GM19438 (cell line): ENCODE results near the gene SUPT5H.
A peak's percentile ranks its signal among the peaks of the same experiment; 100 is the strongest.

Experiments used
- ATAC-seq: cut with Tn5 transposase; IDR thresholded peaks from one replicate; pipeline ENCODE4 v1.9.1; 2021; ENCODE audit warnings: low read depth; ENCODE audit not compliant: unreplicated experiment

SUPT5H gene

DNA sequence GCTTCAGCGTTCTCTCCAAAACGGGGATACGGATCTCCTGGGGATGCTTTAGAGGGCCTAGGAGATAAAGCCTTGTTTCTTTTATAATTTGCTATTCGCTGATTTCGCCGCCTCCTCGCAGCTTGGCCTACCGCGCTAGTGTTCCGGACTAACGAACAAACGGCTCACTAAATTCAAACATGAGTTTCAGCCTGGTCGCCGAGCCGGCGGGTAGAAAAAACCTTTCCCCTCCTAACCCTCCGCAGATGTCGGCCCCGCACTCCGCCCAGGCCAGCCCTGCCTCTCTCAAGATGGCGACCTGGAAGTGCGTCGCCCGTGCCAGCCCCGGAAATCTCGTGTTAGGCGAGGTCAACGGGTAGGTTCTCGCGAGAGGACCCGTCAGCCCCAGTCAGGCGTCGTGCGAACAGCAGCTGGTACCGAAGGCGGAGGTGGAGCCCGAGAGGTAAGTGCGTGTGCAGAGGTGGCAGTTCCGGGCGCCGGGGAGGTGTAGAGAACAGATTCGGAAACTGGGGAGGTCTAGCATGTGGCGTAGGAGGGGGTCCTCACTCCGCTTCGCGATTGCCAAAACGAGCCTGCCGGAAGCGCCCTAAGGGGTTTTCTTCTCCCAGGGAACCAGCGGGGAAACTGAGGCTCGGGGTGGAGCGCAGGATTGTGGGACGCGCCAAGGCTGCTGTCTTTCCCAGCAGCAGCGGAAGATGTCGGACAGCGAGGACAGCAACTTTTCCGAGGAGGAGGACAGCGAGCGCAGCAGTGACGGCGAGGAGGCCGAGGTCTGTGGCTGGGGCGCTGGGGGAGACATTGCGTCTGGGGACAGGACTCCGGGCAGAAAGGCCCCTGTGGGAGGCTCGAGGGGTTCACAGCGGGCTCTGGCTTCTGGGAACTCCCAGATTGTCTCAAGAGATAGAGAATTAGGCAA lies at the start of gene SUPT5H:
Gene SUPT5H, plus strand, starts transcription at position 387 of the 916 bp plus-strand sequence. Its CDS starts 309 bp downstream, at position 696.
- peak; percentile 71 for ATAC-seq

GRCh38 chr19:39397360-39398296 lies 47.8 kb upstream of the SUPT5H start:
- ATAC-seq: peak; percentile 33

DNA sequence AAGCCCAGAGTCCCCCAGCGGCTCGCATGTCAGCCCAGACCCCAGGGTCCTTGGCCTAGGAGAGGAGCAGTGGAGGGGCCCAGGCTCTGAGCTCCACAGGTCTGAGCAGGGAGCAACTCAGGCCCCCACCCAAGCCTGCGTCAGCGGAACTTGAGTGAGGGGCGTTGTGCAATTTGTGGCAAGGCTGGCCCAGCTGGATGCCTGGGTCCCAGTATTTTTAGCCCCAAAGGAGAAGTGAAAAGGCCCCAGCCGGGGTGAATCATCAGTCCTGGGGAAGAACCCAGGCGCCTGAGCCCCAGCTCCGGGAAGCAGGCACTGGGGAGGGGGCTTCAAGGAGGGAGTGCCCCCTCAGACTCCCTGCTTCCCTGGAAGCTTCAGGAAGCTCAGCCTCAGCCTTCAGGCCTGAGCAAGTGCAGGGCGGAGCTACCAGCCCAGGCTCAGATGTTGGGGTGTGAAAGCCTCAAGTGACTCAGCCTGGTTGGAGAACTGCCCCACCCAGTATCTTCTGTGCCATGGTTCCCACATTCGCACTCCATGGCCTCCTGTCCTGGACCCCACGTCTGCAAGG lies 47.0 kb upstream of the SUPT5H start:
- ATAC-seq: no peak

DNA sequence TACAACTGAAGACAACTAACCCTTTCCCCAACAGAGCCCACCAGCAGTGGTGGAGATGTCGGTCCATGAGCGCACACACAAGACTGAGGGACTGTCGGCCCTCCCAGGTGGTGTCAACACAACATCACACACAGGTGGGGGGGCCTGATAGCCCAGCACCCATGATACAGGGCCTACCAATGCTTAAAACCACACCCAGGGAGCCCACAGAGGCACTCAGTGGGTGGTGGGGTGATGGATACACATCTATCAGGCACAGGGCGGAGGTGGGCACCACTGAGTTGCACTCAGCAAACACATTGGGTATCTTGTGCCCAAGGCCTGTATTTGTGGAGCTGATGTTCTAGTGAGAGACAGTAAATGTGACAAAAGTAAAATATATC lies 45.7 kb upstream of the SUPT5H start:
- no peak for ATAC-seq

DNA sequence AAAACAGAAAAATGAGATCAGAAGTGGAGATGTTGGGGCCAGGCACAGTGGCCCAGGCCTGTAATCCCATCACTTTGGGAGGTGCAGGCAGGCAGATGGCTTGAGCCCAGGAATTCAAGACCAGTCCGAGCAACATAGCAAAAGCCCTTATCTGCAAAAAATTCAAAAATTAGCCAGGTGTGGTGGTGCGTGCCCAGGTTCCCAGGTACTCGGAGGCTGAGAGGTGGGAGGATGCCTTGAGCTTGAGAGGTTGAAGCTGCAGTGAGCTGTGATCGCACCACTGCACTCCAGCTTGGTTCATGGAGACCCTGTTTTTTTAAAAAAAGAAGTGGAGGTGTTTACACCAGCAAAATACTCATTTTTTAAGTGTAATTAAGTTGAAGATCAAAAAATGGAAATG lies 45.3 kb upstream of the SUPT5H start:
- no peak for ATAC-seq

- no peak for ATAC-seq
Measured at GRCh38 chr19:39401070-39401548, 44.3 kb upstream of the SUPT5H start.

DNA sequence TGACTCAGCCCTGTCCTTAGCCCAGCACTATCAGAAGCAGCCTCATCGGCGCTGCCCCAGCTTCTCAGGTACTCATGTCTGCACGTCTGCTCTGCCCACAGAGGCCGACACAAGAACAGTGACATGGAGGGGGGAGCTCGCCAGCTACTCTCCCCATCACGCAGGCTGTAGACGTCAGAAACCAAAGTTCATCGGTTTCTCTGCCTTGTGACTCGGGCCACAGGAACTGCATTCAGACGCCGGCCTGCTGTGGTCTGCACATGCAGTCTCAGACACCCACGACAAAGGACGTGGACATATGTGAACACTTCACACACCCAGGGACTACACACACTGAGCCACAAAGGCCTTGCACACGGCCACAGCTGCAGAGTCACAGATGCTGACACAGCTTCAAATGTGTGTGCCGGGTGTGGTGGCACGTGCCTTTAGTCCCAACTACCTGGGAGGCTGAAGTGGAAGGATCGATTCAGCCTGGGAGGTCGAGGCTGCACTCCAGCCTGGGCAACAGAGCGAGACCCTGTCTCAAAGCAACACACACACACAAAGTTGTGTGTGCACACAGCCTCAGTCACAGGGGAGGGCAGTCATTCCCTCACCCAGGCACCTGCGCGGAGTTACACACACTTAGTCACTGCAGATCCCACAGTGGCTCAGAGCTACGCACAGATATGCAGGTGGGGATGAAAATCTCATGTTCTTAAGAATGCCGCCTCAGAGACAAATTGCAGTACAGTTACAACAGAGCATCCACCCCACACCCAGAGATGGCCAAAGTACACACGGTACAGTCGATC lies 43.6 kb upstream of the SUPT5H start:
- ATAC-seq: no peak

DNA sequence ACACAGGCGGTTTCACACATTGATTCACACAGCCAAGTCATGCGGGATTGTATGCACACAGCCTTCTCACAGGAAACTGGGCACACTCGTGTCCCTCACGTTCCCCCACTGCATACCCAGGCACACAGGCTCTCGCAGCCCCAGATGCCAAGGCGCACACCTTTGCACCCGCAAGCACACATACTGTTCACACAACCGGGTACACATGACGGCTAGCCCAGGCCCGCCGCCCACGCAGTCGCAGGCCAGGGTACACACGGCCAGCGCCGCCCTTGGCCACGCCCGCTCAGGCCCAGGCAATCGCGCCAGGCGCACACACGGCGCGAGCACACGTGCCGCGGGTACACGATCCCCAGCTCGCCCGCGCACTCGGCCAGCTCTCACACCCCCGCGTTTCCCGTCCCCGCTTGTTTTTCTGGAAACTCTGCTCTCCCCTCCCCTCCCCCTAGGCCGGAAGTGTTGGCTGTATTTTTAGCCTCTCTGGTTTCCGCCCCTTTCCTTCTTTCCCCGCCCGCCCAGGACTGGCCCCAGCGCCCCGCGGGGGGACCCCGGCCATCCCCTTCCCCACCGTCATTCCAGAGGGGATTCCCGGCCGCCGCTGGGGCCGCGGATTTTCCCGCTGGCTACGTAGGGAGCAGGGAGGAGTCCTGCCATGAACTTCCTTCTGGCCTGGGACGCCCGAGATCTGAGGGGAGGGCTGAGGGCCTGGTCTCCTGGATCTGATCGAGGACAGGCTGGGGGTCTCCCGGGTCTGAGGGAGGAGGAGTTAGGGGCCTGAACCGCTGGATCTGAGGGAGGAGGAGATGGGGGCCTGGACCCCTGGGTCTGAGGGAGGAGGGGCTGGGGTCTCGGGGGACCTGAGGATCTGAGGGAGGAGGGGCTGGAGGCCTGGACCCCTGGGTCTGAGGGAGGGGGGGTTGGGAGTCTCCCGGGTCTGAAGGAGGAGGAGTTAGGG lies 42.8 kb upstream of the SUPT5H start:
- peak; percentile 31 for ATAC-seq

DNA sequence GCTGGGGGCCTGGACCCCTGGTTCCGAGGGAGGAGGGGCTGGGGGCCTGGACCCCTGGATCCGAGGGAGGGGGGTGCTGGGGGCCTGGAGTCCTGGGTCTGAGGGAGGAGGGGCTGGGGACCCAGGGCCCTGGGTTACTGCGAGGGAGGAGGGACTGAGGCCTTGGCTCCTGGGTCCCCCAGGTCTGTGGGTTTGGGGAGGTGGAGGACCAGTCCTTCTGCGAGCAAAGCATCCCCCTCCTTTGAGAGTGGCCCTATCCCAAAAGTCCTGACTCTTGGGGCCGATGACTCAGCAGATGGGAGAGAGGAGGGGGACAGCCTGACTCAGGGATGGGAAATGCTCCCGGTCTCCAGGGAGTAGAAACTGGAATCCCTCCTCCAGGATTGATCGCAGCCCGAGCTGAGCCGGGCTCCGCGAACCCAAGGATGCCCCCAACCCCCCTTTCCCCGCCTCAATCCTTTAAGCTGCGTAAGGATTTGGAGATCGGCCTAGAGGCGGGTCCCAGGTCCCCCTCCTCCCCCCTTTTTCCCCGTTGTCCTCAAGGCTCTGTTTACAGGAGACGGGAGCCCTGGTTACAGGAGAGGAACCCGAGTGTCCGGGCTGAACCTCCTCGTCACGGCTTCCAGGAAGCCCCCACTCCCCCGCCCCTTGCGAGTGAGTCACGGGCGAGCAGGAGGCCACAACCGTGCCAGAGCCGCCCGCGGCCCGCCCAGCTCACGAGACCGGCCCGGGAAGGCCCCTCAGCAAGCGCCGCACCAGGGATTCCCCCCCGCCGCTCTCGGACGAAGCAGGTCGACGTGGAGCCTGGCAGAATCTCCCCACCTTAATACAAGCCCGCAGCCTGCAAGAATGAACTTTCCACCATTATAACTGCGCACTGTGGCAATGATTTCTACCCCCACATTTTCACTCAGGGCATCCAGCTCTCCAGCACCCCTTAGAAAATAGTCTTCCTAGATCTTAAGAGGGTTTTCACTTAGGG lies 41.8 kb upstream of the SUPT5H start:
- no peak for ATAC-seq

DNA sequence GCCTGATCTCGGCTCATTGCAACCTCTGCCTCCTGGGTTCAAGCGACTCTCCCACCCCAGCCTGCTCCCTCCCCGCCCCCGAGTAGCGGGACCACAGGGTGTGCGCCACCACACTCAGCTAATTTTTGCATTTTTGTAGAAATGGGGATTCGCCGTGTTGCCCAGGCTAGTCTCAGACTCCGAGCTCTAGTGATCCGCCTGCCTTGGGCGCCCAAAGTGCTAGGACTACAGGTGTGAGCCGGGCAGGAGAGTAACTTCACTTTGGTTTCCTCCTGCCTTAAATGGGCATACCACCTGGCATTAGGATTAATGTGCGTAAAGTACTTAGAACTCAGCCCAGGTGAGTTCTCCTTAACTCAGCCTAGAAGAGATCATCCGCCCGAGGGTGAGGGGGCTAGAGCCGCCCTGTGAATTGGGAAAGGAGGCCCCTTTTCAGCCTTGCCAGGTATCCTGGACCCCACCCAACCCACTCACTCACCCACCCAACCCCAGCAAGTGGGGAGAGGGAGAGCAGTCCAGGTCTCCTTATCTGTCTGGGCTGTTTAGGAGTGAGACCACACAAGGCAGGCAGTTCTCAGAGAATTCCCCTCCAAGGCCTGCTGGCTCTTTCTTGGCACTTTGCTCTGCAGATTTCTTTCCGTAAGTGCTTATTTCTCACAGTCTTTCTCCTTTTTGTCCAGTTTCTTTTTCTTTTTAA lies 40.0 kb upstream of the SUPT5H start:
- no peak for ATAC-seq

- no peak for ATAC-seq
Measured at GRCh38 chr19:39405958-39406655, 39.3 kb upstream of the SUPT5H start.

DNA sequence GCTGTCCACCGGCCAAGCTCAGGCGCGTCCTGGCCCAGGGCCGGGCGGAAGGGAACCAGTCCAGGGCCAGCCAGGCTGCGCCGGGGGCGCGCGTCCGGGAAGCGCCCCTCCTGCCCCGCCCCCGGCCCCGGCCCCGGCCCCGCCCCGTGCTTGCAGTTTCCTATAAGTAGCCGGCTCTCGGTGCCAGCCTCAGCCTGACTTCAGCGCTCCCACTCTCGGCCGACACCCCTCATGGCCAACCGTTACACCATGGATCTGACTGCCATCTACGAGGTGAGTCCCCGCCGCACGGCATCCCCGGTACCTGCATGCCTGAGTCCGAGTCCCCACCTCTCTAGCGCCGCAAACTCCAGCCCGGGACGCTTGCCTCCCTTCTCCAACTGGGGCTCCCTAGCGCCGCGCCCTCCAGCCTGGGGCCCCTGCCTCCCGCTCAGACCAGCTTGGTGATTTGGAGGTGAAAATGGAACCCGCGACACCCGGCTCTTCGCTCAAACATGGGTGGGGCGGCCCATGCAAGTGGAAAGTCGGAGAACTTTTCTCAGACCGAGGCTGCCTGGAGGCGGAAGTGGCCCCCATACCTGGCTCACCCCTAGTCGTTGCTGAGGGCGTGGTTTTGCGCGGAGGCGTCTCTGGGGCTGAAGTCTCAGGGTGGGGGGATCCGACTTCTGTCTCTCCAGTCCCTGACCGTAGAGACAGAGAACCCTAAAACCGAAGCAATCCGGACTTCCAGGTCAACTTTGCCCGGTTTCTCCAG lies 38.5 kb upstream of the SUPT5H start, which contains the start of gene ZFP36:
Gene ZFP36, plus strand, starts transcription at position 192 of the 754 bp plus-strand sequence. Its CDS starts 58 bp downstream, at position 250.
- ATAC-seq: no peak

GRCh38 chr19:39407410-39407659 lies 38.0 kb upstream of the SUPT5H start:
- ATAC-seq: no peak

- ATAC-seq: no peak
Measured at GRCh38 chr19:39407660-39408391, 37.6 kb upstream of the SUPT5H start.
